Measurements from ENCODE around the gene TRIO.

TRIO gene

GRCh38 chr5:14141764-14142163 lies 1.4 kb upstream of the TRIO start:
- TF ChIP-seq CTCF (IDR thresholded peaks at IDR 0.05; ENCODE audit: insufficient read depth, missing control alignments): no peak
- DNase-seq (ENCODE audit: insufficient read length, low spot score): no peak
- FAIRE-seq: no peak

- no peak for TF ChIP-seq CTCF (IDR thresholded peaks at IDR 0.05; ENCODE audit: insufficient read depth, missing control alignments)
- FAIRE-seq (no peak), DNase-seq (ENCODE audit: insufficient read length, low spot score) (no peak)
These were observed 828 bp upstream of the TRIO start for GRCh38 chr5:14142202-14142826.

GRCh38 chr5:14143546-14143840 lies 351 bp downstream of the TRIO start:
- FAIRE-seq (no peak), DNase-seq (ENCODE audit: insufficient read length, low spot score) (no peak)
- TF ChIP-seq CTCF (IDR thresholded peaks at IDR 0.05; ENCODE audit: insufficient read depth, missing control alignments): no peak

- DNase-seq (ENCODE audit: insufficient read length, low spot score) (no peak), FAIRE-seq (no peak)
- no peak for TF ChIP-seq CTCF (IDR thresholded peaks at IDR 0.05; ENCODE audit: insufficient read depth, missing control alignments)
These were observed 871 bp downstream of the TRIO start for GRCh38 chr5:14143841-14144585.

- TF ChIP-seq CTCF (IDR thresholded peaks at IDR 0.05; ENCODE audit: insufficient read depth, missing control alignments): no peak
- FAIRE-seq (no peak), DNase-seq (ENCODE audit: insufficient read length, low spot score) (no peak)
These were observed 1.7 kb downstream of the TRIO start for GRCh38 chr5:14144586-14145434.

GRCh38 chr5:14145435-14146334 lies 2.5 kb downstream of the TRIO start:
- DNase-seq (ENCODE audit: insufficient read length, low spot score) (no peak), FAIRE-seq (no peak)
- no peak for TF ChIP-seq CTCF (IDR thresholded peaks at IDR 0.05; ENCODE audit: insufficient read depth, missing control alignments)

All from D721Med (cell line).